Measurements from ENCODE around the gene VIPR2.

- TF ChIP-seq CTCF (IDR thresholded peaks at IDR 0.05) (no peak), POLR2A (IDR thresholded peaks at IDR 0.05) (no peak)
Observed at GRCh38 chr7:159006610-159007130, 138.0 kb downstream of the VIPR2 start.
